Erythroblast (primary cell): Measurements from ENCODE around the gene SRRM2.

ENCODE experiments used
- GATA1 ChIP-seq: IDR thresholded peaks from 2 replicates; pipeline ENCODE4 v1.6.1; 2011; ENCODE audit warnings: low read depth, mild to moderate bottlenecking, control low read depth, low read length, moderate library complexity
- POLR2A ChIP-seq: IDR thresholded peaks from 2 replicates; pipeline ENCODE4 v1.6.1; 2011; ENCODE audit warnings: mild to moderate bottlenecking, low read length

DNA sequence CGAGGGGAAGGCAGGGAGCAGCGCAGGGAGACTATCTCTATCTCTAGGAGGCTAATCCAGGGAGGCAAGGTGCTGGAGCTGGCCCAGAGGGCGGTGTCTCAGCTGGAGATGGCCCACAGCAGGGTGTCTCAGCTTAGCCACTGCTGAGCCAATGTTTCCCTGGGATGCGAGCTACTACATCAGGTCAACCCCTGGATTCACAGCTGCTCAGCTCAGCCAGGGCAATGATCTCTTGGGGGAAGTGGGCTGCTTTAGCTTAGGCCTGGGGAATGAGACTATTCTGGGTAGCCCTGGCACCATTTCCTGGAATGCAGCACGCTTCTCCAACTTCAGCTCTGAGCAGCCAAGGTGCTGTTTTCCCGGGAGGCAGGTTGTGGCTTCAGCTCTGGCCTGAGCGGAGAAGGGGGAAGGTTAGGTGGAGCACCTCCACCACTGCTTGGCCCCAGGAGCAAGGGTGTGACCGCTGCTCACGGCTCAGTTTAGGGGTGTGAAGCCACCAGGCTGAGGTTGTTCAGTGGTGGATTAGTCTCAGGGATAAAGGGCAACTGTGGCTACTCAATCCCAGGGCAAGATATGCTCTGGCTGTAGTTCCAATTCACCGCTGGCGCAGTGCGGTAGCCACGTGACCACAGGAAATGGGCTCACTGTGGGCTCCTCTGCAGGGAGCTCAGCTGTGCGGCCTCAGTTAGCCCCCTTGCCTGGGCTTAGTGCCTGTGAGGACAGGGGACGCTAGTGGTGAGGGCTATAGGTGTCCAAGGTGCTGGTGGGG lies 59.4 kb downstream of the SRRM2 start:
- TF ChIP-seq POLR2A (no peak), GATA1 (no peak)
